Measurements from ENCODE around the gene GPX3.

DNA sequence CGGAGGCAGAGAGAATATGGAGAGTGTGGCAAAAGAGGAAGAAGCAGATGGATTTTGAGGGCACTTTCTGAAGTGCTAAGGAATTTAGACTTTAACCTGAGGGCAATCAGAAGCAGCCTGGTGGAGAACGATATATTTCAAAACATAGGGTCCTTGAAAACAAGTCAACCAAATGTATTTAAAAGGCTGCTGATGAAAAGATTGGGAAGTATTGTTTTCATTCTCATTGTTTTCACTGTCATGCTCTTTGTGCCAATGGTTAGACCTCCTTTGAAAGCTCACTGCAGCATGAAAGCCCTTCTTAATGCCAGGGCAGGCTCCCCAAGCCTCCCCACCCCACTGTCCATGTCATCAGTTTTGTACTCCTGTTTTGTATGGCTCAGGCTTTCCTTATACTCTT is 2.5 kb upstream of the GPX3 start:
- TF ChIP-seq, protein P1, sequence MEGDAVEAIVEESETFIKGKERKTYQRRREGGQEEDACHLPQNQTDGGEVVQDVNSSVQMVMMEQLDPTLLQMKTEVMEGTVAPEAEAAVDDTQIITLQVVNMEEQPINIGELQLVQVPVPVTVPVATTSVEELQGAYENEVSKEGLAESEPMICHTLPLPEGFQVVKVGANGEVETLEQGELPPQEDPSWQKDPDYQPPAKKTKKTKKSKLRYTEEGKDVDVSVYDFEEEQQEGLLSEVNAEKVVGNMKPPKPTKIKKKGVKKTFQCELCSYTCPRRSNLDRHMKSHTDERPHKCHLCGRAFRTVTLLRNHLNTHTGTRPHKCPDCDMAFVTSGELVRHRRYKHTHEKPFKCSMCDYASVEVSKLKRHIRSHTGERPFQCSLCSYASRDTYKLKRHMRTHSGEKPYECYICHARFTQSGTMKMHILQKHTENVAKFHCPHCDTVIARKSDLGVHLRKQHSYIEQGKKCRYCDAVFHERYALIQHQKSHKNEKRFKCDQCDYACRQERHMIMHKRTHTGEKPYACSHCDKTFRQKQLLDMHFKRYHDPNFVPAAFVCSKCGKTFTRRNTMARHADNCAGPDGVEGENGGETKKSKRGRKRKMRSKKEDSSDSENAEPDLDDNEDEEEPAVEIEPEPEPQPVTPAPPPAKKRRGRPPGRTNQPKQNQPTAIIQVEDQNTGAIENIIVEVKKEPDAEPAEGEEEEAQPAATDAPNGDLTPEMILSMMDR (IDR thresholded peaks at IDR 0.05) = no peak
- TF ChIP-seq POLR2AphosphoS5 (IDR thresholded peaks at IDR 0.05; ENCODE audit: insufficient read depth in 1 of 2, low read depth in 1 of 2) = no peak
